Measurements from ENCODE around the gene VPS18. TPM values are rescaled to one million over a fixed set of nuclear protein-coding genes. Genes with fewer than 3 reads are reported as not detected.
A peak's percentile ranks its signal among the peaks of the same experiment; 100 is the strongest.

Gene VPS18
- total RNA-seq, 1 donor from 2014 or later, result 8.0 TPM

- Histone ChIP-seq H3K4me2 (no peak overlapping the region), H3K4me1 (peaks cover 12% of the 10 kb centered on the region), H3F3A (ENCODE audit: low read depth) (peaks cover 20% of the 10 kb centered on the region), H3K9me3 (ENCODE audit: low read depth) (no peaks in the 10 kb centered on the region), H4K20me1 (ENCODE audit: low read depth) (no peaks in the 10 kb centered on the region), H3K27ac (no peak overlapping the region), H3K4me3 (no peak overlapping the region), H3K9ac (no peak overlapping the region), H2AFZ (replicated peaks) (no peak overlapping the region), H3K79me2 (ENCODE audit: low read depth) (no peaks in the 10 kb centered on the region), H3K36me3 (no peaks in the 10 kb centered on the region), H3K27me3 (peaks cover 40% of the 10 kb centered on the region)
- H3K9me3 Mint-ChIP-seq, result no peaks in the 10 kb centered on the region
- TF ChIP-seq EZH2phosphoT487 (IDR thresholded peaks at IDR 0.05), result no peak
- no peak for DNase-seq (ENCODE audit: low spot score)
- peaks cover 35% of the 10 kb centered on the region for H3K27me3 Mint-ChIP-seq (ENCODE audit: insufficient read depth, low read depth)
- H3K36me3 Mint-ChIP-seq, result no peaks in the 10 kb centered on the region
- peaks cover 25% of the 10 kb centered on the region for H3K4me1 Mint-ChIP-seq
- H3K27ac Mint-ChIP-seq, result no peak overlapping the region
- H3K4me3 Mint-ChIP-seq, result peak overlapping the region; percentile 4
These were observed 48.6 kb upstream of the VPS18 start for GRCh38 chr15:40845511-40846284.

GRCh38 chr15:40846841-40847222 lies 47.4 kb upstream of the VPS18 start:
- H4K20me1 ChIP-seq (ENCODE audit: low read depth), result no peaks in the 10 kb centered on the region
- Mint-ChIP-seq H3K9me3 (no peaks in the 10 kb centered on the region), H3K4me1 (peaks cover 30% of the 10 kb centered on the region), H3K27ac (no peak overlapping the region), H3K27me3 (ENCODE audit: insufficient read depth, low read depth) (peaks cover 32% of the 10 kb centered on the region), H3K36me3 (no peaks in the 10 kb centered on the region), H3K4me3 (no peak overlapping the region)
- no peak for DNase-seq (ENCODE audit: low spot score)
- H3K9me3 ChIP-seq (ENCODE audit: low read depth), result no peaks in the 10 kb centered on the region
- peaks cover 39% of the 10 kb centered on the region for H3K27me3 ChIP-seq
- no peak overlapping the region for H3K9ac ChIP-seq
- no peaks in the 10 kb centered on the region for H3K36me3 ChIP-seq
- no peak overlapping the region for H3K4me2 ChIP-seq
- no peak overlapping the region for H3K4me3 ChIP-seq
- peaks cover 20% of the 10 kb centered on the region for H3F3A ChIP-seq (ENCODE audit: low read depth)
- peaks cover 12% of the 10 kb centered on the region for H3K4me1 ChIP-seq
- TF ChIP-seq CTCF (IDR thresholded peaks at IDR 0.05) (no peak), EZH2phosphoT487 (IDR thresholded peaks at IDR 0.05) (no peak), EZH2 (IDR thresholded peaks at IDR 0.05) (no peak)
- no peak overlapping the region for H2AFZ ChIP-seq (replicated peaks)
- H3K79me2 ChIP-seq (ENCODE audit: low read depth), result no peaks in the 10 kb centered on the region
- no peak overlapping the region for H3K27ac ChIP-seq

- Histone ChIP-seq H3K27ac (no peak overlapping the region), H3K9me3 (ENCODE audit: low read depth) (no peaks in the 10 kb centered on the region), H3K4me1 (peaks cover 12% of the 10 kb centered on the region), H3K27me3 (peaks cover 34% of the 10 kb centered on the region), H3F3A (ENCODE audit: low read depth) (peaks cover 20% of the 10 kb centered on the region), H3K4me3 (no peak overlapping the region), H3K9ac (no peak overlapping the region), H2AFZ (replicated peaks) (peak overlapping the region; percentile 83), H3K79me2 (ENCODE audit: low read depth) (no peaks in the 10 kb centered on the region), H3K4me2 (peak overlapping the region; percentile 55), H3K36me3 (no peaks in the 10 kb centered on the region), H4K20me1 (ENCODE audit: low read depth) (no peaks in the 10 kb centered on the region)
- Mint-ChIP-seq H3K4me3 (peak overlapping the region; percentile 25), H3K36me3 (no peaks in the 10 kb centered on the region), H3K27ac (no peak overlapping the region), H3K9me3 (no peaks in the 10 kb centered on the region), H3K27me3 (ENCODE audit: insufficient read depth, low read depth) (peaks cover 26% of the 10 kb centered on the region), H3K4me1 (peaks cover 30% of the 10 kb centered on the region)
- peak; percentile 76 for DNase-seq (ENCODE audit: low spot score)
- TF ChIP-seq EZH2 (IDR thresholded peaks at IDR 0.05) (no peak), EZH2phosphoT487 (IDR thresholded peaks at IDR 0.05) (no peak), CTCF (IDR thresholded peaks at IDR 0.05) (no peak)
These were observed 46.9 kb upstream of the VPS18 start for GRCh38 chr15:40847223-40847961.

All from neural progenitor cell (in vitro differentiated cells).